GM18867 (cell line): ENCODE data around the gene ARX.

Experiments used
- ATAC-seq: cut with Tn5 transposase; IDR thresholded peaks from one replicate; pipeline ENCODE4 v1.9.1; 2021; ENCODE audit warnings: mild to moderate bottlenecking, moderate library complexity; ENCODE audit not compliant: unreplicated experiment

ARX gene

DNA sequence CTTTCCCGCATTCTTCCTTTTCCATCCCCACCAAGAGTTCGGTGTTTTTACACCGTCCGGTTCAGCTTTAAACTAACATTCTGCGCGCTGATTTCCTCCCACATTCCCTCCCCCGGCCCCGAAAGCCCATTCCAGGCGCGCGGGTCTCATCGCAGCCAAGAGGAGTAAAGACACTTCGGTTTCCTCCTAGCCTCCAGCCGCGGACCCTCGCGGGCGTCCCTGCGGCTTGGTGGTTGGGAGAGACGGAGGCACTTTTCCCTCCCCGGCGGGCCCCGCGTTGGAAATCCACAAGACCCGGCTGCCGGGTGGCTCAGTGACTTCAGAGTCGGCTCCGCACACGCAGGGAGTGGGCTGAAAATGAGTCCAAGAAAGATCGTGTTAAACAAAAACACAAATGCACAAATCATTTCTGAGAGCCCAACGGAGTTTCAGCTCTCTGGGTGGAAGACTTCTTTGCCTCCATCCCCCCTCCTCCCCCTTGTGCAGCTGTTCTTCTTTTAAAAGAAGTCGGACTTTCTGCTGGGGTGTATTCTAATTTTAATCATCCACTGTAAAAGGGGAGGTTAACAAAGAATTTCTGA, 2.0 kb upstream of the ARX start:
- no peak for ATAC-seq

DNA sequence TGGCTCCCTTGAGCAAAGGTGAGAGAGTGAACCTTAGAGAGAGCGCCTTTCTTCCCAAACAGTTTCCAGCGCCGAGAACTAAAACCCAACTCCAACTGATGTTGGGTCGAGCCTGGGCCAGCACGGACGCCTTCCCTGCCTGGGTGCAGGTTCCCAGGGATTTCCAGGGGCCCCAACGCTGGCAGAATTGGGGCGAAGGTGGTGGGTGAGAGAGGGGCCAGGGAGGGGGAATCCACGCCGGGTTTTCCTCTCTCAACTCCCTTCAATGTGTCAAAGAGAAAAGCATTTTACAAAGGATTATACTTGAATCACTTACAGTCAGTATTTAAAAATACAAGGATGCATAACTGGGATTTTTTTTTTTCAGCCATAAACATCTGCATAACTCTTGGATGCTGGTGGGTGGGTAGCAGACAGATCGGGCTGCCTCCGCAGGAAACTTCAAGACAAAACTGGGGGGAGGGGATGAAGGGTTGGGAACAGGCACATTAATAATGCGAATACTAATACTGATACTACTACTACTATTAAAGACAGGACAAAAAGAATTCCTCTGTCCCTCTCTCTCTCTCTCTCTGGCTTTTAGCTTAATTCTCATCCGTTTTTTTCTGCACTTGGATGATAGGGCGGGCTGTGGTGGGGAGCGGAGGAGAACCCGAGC, 1.3 kb upstream of the ARX start:
- ATAC-seq, result no peak

DNA sequence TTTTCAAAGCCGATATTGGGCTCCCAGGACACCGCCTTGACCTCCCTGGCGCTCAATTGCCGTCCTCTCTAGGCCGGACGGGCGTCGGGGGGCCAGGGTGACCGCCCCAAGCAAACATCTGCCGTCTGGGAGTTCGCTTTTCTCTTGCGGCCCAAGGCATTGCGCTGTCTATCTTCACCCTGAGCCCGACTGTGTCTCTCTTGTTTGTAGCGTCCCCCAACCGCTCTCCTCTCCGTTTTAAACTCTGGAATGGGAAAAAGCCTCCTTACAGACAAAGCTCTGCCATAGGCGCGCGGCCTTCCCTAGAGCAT, 551 bp upstream of the ARX start:
- ATAC-seq, result no peak

DNA sequence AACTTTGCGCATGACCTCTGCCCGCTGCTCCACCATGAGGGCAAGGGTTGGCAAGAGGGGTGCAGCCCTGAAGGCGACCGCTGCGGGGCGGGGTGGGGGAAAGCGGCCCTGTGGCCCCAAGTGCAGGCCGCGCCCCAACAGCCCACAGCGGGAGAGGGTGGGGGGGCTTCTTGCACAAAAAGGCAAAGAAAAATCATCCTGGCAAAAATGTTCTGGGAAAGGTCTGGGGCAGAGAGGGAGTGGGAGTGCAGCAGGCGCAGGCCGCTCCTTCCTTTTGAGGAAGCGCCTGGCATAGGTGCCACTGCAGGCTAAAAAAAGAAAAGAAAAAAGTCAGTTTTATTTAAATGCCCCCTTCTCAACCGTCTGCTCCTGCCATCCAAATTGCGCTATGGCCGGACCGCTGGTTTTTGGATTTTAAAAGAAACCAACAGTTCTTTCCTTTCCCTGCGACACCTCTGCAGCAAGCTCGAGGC, 1.4 kb downstream of the ARX start:
- ATAC-seq, result no peak

DNA sequence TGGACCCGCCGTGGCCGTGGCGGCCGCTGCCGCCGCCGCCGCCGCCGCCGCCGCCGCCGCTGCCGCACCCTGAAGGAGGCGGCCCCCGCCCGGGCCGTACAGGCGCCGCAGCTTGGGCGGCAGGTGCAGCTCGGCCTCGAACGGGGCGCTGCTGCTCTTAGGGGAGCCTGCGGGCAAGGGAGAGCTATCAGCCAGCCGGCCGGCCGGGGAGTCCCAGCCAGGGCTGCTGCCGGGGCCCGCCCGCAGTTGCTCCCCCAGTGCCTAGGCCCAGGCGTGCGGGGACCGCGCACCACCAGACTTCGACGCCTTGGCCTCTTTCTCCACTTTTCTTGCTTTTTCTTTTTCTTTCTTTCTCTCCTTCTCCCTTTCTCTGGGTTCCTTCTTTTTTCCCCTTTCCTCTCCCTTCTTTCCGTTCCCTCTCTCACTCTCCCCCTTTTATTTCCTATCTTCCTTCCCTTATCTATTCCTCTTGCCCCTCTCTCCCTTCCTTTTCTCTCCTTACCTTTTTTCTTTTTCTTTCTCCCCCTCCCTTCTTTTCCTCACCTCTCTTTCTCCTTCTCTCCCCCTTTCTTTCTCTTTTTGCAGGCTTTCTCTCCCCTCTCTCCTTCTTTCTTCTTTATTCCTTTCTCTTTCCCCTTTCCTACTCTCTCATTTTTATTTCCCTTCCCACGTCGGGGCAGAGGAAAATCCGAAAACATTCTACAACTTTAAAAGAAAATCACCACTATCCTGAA, 2.0 kb downstream of the ARX start:
- peak; percentile 67 for ATAC-seq

DNA sequence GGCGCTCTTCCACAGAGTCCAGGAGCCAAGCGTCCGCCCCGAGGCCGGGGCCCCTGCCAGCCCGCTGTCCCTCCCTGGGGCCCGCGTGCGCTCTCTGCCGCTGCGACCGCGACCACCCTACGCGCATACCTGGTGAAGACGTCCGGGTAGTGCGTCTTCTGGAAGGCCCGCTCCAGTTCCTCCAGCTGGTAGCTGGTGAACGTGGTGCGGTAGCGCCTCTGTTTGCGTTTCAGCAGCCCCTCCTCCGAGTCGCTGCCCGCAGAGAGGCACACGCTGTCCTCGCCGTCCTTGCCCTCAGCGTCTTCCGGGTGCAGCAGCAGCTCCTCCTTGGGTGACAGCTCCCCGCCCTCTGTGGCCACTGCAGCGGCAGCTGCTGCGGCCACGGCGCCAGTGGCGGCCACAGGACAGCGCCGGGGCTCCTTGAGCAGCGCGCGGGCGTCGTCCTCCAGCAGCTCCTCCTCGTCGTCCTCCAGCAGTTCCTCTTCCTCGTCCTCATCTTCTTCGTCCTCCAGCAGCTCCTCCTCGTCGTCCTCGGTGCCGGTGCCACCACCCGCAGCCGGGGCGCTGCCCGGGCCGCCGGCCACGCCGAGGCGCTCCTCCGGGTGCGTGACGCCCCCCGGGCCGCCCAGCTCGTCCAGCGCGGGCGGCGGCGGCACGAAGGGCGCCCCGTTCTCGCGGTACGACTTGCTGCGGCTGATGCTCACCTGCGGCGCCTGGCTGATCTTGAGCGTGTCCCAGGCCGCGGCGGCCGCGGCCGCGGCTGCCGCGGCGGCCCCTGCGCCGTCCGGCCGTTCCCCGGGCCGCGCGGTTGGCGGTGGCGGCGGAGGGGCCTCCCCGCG, 2.8 kb downstream of the ARX start:
- peak; percentile 54 for ATAC-seq

DNA sequence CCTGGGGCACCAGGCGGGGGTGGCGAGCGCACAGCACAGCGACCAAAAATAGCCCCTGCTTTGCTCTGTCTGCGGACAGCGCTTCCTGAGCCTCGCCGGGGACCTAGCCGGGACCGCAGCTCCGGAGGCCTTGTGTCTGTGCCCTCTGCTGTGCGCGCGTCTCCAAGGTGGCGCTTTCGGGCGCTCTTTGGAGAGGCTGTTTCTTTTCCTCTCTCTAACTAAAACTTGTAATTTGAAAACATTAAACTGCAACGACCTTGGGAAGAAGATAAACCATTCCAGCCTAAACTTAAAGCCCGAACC, 3.4 kb downstream of the ARX start:
- ATAC-seq, result no peak

DNA sequence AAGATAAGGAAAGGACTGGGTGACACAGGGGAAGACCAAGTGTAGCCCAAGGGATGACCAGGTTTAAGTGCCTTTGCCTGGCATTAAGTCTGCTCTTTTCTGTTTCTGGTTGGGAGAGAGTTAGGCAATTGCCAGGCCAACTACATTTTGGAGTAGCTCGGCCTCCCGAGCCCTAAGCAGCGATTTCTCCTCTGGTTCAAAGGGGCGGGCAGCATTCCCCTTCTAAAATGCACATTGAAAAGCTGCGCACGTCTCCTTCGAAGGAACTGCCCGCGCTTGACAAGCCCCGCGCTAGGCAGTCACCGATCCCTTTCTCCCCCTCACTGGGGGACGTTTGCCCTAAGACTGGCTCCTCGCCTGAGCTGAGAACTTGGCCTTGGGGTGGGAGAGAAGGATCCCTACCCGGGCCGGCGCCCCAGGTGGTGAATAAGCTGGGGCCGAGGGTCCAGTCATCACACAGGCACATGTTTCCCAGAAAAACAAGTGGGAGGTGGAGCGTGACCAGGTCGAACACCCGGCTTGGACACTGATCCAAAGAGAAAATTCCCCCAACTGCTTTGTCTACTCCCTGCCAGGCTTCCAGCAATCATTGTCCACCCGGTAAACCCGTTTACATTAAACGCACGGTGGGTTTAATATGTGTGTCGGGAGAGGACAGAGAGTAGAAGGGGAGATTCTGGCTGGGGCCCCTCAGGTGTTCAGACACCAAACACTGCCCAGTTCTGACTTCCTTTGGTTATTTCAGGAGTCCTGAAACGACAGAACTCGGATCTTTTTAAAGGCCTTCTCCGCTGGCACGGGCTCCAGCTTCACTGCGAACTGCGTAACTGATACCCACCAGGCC, 4.0 kb downstream of the ARX start:
- ATAC-seq, result no peak

DNA sequence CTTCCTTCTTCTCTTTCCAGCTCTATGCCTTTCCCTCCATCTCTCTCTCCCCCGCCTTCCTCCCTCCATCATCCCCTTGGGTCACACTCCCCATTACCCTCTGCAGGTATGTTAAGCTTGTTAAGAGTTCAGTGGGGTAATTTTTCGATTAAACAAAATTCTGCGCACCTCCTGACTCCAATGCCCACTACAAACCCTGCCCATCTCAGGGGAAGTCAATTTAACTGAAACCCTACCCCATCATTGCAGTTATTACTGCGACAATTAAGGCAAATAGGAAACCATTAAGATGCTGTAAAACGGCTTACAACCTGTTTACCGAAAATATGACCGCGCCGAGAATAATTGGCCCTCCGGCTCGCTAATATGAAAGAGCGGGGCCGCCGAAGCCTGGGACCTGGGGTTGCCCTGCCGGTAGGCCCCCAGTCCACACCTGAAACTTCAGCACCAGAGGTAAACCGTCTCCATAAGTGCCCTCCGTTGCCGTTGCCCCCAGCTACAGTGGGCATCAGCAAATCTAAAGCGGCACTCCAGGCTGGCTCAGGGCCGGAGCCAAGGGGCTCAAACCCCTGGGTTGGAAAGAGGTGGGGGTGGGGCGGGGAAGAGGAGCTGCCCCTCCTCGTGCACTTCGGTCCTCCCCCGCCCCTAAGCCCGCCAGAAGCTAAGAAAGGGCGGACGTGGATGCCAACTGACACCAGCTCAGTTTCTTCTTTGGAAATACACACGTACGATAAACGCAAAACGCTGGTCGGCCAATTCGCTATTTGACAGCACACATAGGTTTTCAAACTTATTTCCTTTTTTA, 4.8 kb downstream of the ARX start:
- no peak for ATAC-seq

DNA sequence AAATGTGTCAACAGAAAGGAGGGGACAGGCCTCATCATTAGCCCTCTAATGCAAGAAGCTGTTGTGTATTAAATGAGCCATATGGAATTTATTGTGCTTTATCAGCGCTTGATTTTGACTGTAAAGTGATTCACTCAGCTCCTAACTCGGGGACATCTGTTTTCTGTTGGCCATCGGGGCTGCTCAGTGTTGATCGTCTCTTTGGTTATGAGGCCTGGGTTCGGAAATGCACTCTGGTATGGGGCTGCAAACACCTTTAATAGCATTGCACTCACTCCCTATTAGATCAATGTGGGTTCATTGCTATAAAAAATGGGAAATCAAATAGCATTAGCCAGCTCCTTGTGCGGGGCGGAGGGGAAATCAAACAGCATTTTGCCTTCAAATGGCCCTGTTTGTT, 6.4 kb downstream of the ARX start:
- no peak for ATAC-seq

DNA sequence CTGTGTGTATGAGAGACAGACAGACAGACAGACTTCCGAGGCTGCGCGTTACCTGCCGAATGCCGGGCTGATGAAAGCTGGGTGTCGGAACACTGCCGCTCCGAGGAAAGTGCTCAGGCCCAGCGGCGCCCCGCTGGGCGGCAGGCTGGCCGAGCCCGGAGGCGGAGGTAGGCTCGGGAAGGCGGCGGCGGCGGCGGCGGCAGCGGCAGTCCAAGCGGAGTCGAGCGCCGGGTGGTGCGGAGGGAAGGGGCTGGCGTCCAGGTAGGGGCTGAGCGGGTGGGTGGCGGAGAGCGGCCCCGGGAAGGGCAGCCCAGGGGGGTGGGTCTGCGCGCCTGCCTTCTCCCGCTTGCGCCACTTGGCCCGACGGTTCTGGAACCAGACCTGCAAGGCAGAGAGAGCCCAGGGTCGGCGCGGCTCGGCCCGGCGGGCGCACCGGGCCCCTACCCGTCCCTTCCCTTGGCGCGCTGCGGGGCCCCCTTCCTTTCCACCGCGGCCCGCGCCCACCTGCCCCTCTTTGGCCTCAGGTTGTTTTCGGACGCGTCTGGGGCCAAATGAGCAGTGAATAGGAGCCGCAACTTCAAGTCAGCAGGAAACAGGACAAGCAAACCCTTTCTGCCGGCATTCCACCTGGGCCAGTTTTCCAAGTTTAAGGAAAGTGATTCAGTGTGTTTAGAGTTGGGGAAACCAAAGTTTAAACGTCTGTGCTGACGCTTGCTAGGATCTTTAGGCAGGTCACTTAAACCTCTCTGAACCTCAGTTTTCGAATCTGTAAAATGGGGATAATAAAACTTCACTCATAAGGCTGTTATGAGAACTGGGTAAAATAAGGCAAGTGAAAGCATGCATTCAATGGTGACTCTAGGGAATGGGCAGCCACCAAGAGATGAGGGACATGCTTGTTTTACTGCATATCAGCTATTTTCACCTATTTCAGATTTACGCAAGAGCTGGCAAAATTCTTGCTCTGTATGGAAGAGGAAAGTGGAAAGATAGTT, 8.4 kb downstream of the ARX start:
- ATAC-seq, result no peak

DNA sequence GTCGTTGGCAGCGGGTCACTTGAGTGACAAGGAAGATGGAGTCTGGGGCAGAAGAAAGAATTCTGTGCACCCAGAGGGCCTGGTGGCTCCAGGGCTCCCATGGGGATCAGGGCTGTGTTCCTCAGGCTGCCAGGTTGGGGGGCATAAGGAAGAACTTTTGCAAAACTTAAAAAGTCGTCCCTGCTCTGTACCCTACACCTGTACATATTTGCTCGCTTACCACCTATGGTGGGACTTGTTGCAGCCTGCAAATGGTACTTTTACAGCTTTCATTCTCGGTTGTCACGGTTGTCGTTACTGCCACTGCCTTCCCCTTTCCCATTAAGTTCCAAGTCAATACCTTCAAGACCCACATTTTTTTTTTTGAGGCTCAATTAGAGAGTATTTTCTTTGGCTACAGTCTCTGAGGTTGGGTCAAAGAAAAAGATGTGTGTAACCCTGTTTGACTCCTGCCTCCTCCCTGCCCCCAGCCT, 9.1 kb downstream of the ARX start:
- no peak for ATAC-seq

DNA sequence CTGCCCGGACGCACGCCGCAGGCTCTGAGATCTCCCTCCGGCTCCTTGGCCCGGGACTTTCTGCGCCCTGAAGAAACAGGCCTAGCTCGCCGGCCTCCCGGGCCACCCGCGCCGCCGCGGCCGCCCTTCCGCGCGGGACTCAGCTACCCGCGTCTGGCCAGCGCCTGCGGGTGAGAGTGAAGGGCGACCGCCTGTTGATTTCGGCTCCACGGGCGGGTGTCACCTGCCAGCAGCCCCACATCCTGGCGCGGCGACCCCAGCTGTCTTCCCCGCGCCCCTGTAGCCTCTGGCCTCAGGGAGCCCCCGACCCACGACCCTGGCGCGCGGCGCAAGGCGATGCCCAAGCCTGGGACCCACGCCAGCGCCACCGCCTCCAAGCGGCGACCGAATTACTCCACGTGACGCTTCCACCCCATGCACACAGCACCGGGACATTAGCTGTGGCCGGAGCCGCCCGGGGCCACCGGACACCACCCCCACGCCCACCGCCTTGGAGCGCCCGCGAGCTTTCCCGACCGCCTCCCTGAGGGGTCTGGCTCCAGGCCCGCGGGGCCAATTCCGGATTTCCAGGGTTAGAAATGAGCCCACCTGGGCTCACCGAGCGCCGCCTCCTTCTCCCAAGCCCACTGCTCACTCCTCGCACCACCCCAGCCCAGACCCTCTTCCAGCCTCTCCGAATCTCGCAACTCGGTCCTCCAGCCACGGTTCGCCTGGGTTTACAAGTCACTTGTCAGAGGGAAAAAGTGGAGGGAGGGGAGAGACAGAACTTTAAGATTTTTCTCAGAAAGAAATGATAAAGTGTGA, 10.2 kb downstream of the ARX start:
- ATAC-seq, result no peak

DNA sequence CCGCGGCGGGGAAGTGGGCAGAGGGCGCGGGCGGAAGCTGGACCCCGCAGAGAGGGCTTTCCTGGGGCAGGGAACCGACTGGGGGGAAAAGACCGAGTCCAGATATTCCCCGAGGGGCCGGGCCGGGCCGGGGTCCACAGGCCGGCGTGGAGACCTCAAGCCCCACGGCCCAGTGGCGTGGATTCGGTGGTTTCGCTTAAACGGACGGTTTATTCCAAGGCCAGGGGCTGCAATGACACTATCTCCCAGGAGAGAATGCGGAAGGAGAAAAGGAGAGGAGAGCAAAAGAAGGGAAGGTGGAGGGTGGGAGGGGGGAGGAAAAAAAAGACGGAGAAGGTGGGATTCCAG, 10.8 kb downstream of the ARX start:
- ATAC-seq, result no peak

DNA sequence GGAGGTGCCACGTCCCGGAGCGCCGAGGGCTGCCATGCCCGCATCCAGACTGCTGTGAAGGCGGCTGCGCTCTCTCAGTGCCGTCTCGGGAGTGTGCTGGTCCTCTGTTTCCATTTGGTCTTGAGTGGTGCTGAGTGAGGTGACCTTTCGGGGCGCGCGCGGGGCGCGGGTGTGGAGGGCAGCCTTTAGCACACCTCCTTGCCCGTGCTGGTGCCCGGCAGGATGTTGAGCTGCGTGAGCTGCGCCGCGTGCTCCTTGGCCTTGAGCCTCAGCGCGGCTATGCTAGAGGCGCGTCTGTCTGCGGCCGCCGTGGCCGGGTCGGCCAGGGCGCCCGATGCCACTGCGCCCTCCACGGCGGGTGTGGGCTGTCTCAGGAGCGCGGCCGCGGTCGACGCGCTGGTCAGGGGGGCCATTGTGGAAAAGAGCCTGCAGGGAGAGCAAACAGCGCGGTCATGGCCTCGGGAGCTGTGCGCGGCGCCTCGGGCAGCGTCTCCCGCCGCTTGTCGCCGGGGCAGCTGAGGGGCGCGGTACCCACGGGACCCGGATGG, 11.2 kb downstream of the ARX start:
- ATAC-seq, result no peak

DNA sequence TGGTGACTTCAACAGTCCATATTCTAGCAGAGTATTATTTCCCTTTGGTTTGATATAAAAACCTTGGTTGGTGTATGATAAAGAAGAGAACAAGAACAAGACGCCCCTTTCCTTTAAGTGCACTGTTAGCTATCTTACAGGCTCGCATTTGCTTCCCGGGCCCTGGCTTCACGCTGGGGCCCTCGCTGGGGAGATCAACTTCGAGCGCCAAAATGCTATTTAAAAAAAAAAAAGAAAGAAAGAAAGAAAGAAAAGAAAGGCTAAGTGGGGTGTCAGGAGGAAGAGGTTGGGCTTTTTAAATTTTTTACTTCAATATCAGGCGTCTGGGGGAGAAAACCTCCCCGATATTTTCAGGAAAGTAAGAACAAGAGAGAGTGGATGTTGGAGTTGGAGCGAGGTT, 11.7 kb downstream of the ARX start:
- ATAC-seq, result no peak

DNA sequence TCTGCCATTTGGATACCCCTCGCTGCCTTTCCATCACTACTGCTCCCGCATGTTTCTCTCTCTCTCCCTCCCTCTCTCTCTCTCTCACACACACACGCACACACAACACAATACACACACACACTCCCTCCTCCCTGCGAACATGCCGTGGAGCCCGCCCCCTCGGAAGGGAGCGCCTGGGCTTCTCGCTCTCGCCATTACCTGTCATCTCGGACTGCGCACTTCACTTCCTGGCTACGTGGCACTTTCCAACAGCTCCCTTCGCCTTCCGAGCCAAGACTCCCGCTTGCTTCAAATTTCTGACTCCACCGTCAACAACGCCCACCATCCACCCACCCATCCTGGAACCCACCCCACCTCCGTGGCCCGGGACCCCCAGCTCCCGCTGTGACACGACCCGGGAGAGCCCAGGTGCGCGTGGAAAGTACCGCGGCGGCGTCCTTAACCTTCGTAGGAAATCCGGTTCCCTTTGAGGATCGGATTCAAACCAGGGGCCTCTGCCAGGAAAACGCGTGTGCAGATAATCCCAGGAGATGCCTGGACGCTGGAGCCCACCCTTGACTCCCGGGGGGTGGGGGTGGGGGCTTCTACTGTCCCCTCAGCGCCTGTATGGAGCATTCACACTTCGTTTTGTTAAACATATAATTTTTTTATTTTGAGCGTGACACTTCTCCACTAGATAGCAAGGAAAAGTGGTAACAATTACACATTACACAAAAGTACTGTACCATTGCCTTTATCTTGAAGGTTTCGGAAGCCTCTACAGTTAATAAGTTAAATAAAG, 12.5 kb downstream of the ARX start:
- no peak for ATAC-seq
